IMR-90 (cell line): Measurements from ENCODE around the gene DNAH3. TPM values are rescaled to one million over a fixed set of nuclear protein-coding genes. Genes with fewer than 3 reads are reported as not detected.

Experiments used
- ATAC-seq: fragments of 200-7000 bp; cut with Tn5 transposase; 2 replicates; pipeline ENCODE4 v1.9.1; 2020; ENCODE audit warnings: low read depth, mild to moderate bottlenecking, moderate library complexity
- BruUV-seq: library from RNA; stranded (reverse); fragments of 400-500 nt; replicated peaks from 2 replicates; lab custom pipeline; 2021; lab: Mats Ljungman, UMichigan
- CTCF ChIA-PET: fragments of 300-600 bp; formaldehyde crosslinking; extraction: SDS; loops from one replicate; lab custom pipeline; 2021; ENCODE audit warnings: antibody characterized with exemption; lab: Yijun Ruan, JAX
- POLR2A ChIA-PET: fragments of 300-600 bp; sonication (Branson Sonifier 250); formaldehyde crosslinking; loops from one replicate; lab custom pipeline; 2022; ENCODE audit warnings: antibody characterized with exemption; ENCODE audit not compliant: unreplicated experiment; lab: Charles Lee
- DNase-seq: peaks from one replicate; pipeline ENCODE4 v3.0.0; 2013
- H2AFZ ChIP-seq: replicated peaks from 2 replicates; pipeline ENCODE3; 2013; ENCODE audit warnings: low read length, mild to moderate bottlenecking; ENCODE audit not compliant: poor library complexity
- H2AK5ac ChIP-seq: 2 replicates; pipeline ENCODE4 v1.6.1; 2013; ENCODE audit warnings: low read depth, low read length, inconsistent platforms
- H2AK9ac ChIP-seq: replicated peaks from 2 replicates; pipeline ENCODE3; 2013; ENCODE audit warnings: mild to moderate bottlenecking, low read depth, low read length, moderate library complexity; ENCODE audit not compliant: poor library complexity
- H2BK120ac ChIP-seq: 2 replicates; pipeline ENCODE4 v1.6.1; 2013; ENCODE audit warnings: low read depth, low read length, inconsistent platforms
- H2BK15ac ChIP-seq: 3 replicates; pipeline ENCODE4 v1.6.1; 2013; ENCODE audit warnings: low read depth, low read length, inconsistent platforms
- H2BK20ac ChIP-seq: 2 replicates; pipeline ENCODE4 v1.6.1; 2013; ENCODE audit warnings: low read depth, mild to moderate bottlenecking, inconsistent platforms, low read length, moderate library complexity
- H2BK5ac ChIP-seq: 2 replicates; pipeline ENCODE4 v1.6.1; 2013; ENCODE audit warnings: mild to moderate bottlenecking, low read depth, low read length, inconsistent platforms; ENCODE audit not compliant: poor library complexity, severe bottlenecking
- H3K14ac ChIP-seq: replicated peaks from 2 replicates; pipeline ENCODE4 v1.6.1; 2013; ENCODE audit warnings: low read depth, low read length, inconsistent platforms
- H3K18ac ChIP-seq: 2 replicates; pipeline ENCODE4 v1.6.1; 2013; ENCODE audit warnings: low read depth, low read length, control low read depth
- H3K23ac ChIP-seq: 2 replicates; pipeline ENCODE4 v1.6.1; 2013; ENCODE audit warnings: low read depth, low read length, inconsistent platforms
- H3K27ac ChIP-seq: 2 replicates; pipeline ENCODE4 v1.5.1; 2013; ENCODE audit warnings: mild to moderate bottlenecking, control low read depth, low read length; ENCODE audit not compliant: insufficient read depth
- H3K27me3 ChIP-seq: 2 replicates; pipeline ENCODE4 v1.6.1; 2013; ENCODE audit warnings: low read length; ENCODE audit not compliant: control insufficient read depth, insufficient read depth
- H3K36me3 ChIP-seq: 2 replicates; pipeline ENCODE4 v1.6.1; 2013; ENCODE audit warnings: low read length, mixed read lengths; ENCODE audit not compliant: control insufficient read depth, insufficient read depth
- H3K4ac ChIP-seq: 2 replicates; pipeline ENCODE4 v1.6.1; 2013; ENCODE audit warnings: low read depth, low read length, inconsistent platforms
- H3K4me1 ChIP-seq: 2 replicates; pipeline ENCODE4 v1.6.1; 2013; ENCODE audit warnings: low read length, mixed read lengths; ENCODE audit not compliant: control insufficient read depth, insufficient read depth
- H3K4me2 ChIP-seq: 2 replicates; pipeline ENCODE4 v1.6.1; 2013; ENCODE audit warnings: low read depth, mild to moderate bottlenecking, control low read depth, low read length, moderate library complexity
- H3K4me3 ChIP-seq: 2 replicates; pipeline ENCODE4 v1.5.1; 2013; ENCODE audit warnings: low read depth, mild to moderate bottlenecking, control low read depth, low read length, moderate library complexity; ENCODE audit not compliant: insufficient read depth
- H3K56ac ChIP-seq: 2 replicates; pipeline ENCODE4 v1.6.1; 2013; ENCODE audit warnings: low read length, inconsistent platforms; ENCODE audit not compliant: insufficient read depth; ENCODE audit errors: extremely low read depth
- H3K79me1 ChIP-seq, 2 experiments: 2 replicates each; pipeline ENCODE4 v1.6.1; 2013; ENCODE audit warnings: low read length in 2 of 2, inconsistent platforms in 1 of 2, low read depth in 1 of 2
- H3K9ac ChIP-seq: 2 replicates; pipeline ENCODE4 v1.6.1; 2013; ENCODE audit warnings: low read depth, low read length, control low read depth
- H3K9me1 ChIP-seq: 2 replicates; pipeline ENCODE4 v1.6.1; 2013; ENCODE audit warnings: low read length, inconsistent platforms; ENCODE audit not compliant: insufficient read depth
- H3K9me3 ChIP-seq: 2 replicates; pipeline ENCODE4 v1.6.1; 2013; ENCODE audit warnings: low read length; ENCODE audit not compliant: control insufficient read depth, insufficient read depth
- H4K20me1 ChIP-seq: 2 replicates; pipeline ENCODE4 v1.6.1; 2013; ENCODE audit warnings: low read length, inconsistent platforms; ENCODE audit not compliant: insufficient read depth
- H4K5ac ChIP-seq: 2 replicates; pipeline ENCODE4 v1.6.1; 2013; ENCODE audit warnings: mild to moderate bottlenecking, low read depth, low read length, control low read depth
- H4K8ac ChIP-seq, 2 experiments: 2 replicates each; pipeline ENCODE4 v1.6.1; 2013; ENCODE audit warnings: low read depth in 2 of 2, low read length in 2 of 2, control low read depth in 1 of 2, inconsistent platforms in 1 of 2
- H4K91ac ChIP-seq: 2 replicates; pipeline ENCODE4 v1.6.1; 2013; ENCODE audit warnings: low read depth, low read length, inconsistent platforms; ENCODE audit not compliant: insufficient read depth
- CHD1 ChIP-seq: IDR thresholded peaks from 2 replicates; pipeline ENCODE4 v1.6.1; 2012; ENCODE audit warnings: low read depth, low read length, improper control_type of control experiment
- FOS ChIP-seq: fragments of 150-350 bp; IDR thresholded peaks from 2 replicates; pipeline ENCODE4 v1.6.1; 2016; ENCODE audit warnings: low read depth, low read length
- RAD21 ChIP-seq: IDR thresholded peaks from 2 replicates; pipeline ENCODE4 v1.6.1; 2012; ENCODE audit warnings: low read length, improper control_type of control experiment
- WGBS, 2 experiments: methylation state at CpG; one replicate each; pipeline versions ENCODE4 v1.1.5 to v1.1.7; 2013; ENCODE audit warnings: missing lambda C conversion rate in 2 of 2; ENCODE audit not compliant: insufficient read length in 1 of 2; ENCODE audit errors: extremely low coverage in 2 of 2; 5-methylcytosine and 5-hydroxymethylcytosine counted together
- dilution Hi-C: fragments of 300-500 bp; cut with HindIII; formaldehyde crosslinking; loops from one replicate; pipeline ENCODE4 v1.14.3; 2018; ENCODE audit warnings: low sequenced_read_pairs; ENCODE audit not compliant: unreplicated experiment
- in situ Hi-C: fragments of 300-500 bp; cut with MboI; formaldehyde crosslinking; loops from 3 replicates; pipeline ENCODE4 v1.14.3; 2019; ENCODE audit warnings: low sequenced_read_pairs, inconsistent platforms, mixed read lengths
- intact Hi-C: fragments of 100-400 bp; cut with micrococcal nuclease; formaldehyde crosslinking; loops from 2 replicates; pipeline ENCODE4 v1.10.0; 2022
- polyA plus RNA-seq, 3 experiments: library from polyadenylated mRNA; depleted of rRNA; stranded (reverse); fragments of >200 nt; gene quantifications; 2 replicates each; pipeline ENCODE4 v1.2.3, GENCODE V29; 2012; ENCODE audit warnings: low replicate concordance in 1 of 3
- total RNA-seq: library from RNA; depleted of rRNA; stranded (reverse); fragments of >200 nt; gene quantifications from 2 replicates; pipeline ENCODE4 v1.2.3, GENCODE V29; 2012
- TF ChIP-seq, protein P1 (sequence below): fragments of 150-350 bp; IDR thresholded peaks from 2 replicates; pipeline ENCODE4 v1.6.1; 2016; ENCODE audit warnings: low read depth, mild to moderate bottlenecking, low read length, moderate library complexity, borderline replicate concordance

DNAH3 gene
- total and polyA plus RNA-seq, 2 of the 4 experiments (the other 2 are of a cell fraction): not detected

DNA sequence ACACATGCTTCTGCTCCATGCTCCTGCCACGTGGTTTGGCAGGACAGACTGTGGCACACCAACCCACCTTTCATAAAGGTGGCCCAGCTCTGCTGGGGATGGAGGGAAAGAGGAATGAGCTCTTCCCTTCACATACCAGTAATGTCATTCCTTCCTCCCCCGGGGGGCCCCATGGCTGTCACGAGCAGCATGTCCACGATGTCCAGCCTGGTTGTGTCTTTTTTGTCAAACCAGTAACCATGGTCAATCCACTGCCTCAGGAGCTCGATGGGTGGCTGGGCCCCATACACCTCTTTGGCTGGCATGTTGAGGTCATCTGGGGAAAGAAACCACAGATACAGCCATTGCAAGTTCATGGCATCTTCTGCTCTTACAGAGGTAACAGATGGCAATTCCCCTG, 153.5 kb downstream of the DNAH3 start:
- Histone ChIP-seq H3K4ac (no peak overlapping the region), H3K79me1 (no peaks in the 10 kb centered on the region), H3K14ac (no peak overlapping the region), H2BK5ac (no peak overlapping the region), H4K5ac (no peak overlapping the region), H2AFZ (no peak overlapping the region), H3K27ac (no peak overlapping the region), H2BK20ac (no peak overlapping the region), H2BK120ac (no peak overlapping the region), H3K36me3 (no peaks in the 10 kb centered on the region), H3K23ac (no peak overlapping the region), H2BK15ac (no peak overlapping the region), H3K18ac (no peak overlapping the region), H4K8ac (no peak overlapping the region), H3K9me1 (no peaks in the 10 kb centered on the region), H2AK5ac (no peak overlapping the region), H3K56ac (no peak overlapping the region), H4K91ac (no peak overlapping the region), H4K20me1 (no peaks in the 10 kb centered on the region), H3K9ac (no peak overlapping the region), H3K4me1 (no peaks in the 10 kb centered on the region), H3K27me3 (peaks cover 1% of the 10 kb centered on the region; the same call in 1 of the 2 replicates), H3K4me3 (no peak overlapping the region), H2AK9ac (no peak overlapping the region), H3K4me2 (no peak overlapping the region), H3K9me3 (no peaks in the 10 kb centered on the region)
- BruUV-seq: no TSS peak
- ChIA-PET POLR2A (no interaction called here), CTCF (no interaction called here)
- DNase-seq (no peak), ATAC-seq (no peak)
- in situ Hi-C loops: no loop called here
- TF ChIP-seq FOS (no peak), RAD21 (no peak), CHD1 (no peak)
- TF ChIP-seq, protein P1, sequence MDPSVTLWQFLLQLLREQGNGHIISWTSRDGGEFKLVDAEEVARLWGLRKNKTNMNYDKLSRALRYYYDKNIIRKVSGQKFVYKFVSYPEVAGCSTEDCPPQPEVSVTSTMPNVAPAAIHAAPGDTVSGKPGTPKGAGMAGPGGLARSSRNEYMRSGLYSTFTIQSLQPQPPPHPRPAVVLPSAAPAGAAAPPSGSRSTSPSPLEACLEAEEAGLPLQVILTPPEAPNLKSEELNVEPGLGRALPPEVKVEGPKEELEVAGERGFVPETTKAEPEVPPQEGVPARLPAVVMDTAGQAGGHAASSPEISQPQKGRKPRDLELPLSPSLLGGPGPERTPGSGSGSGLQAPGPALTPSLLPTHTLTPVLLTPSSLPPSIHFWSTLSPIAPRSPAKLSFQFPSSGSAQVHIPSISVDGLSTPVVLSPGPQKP: no peak
- intact Hi-C loops: no loop called here
- dilution Hi-C loops: no loop called here
- 33% methylated on average over 1 of the region's 5 CpGs; no CpG with 5 or more reads in 1 of the 2 experiments for WGBS, 2 experiments
